NT2/D1 (cell line): ENCODE data around the gene LRRC36.

Experiments
- SUZ12 ChIP-seq: IDR thresholded peaks from 2 replicates; pipeline ENCODE4 v1.6.1; 2011; ENCODE audit not compliant: insufficient read length, insufficient read depth; ENCODE audit errors: extremely low read depth
- YY1 ChIP-seq: IDR thresholded peaks from 2 replicates; pipeline ENCODE4 v1.6.1; 2011; ENCODE audit not compliant: insufficient read length, insufficient read depth
- ZNF274 ChIP-seq: IDR thresholded peaks from 2 replicates; pipeline ENCODE4 v1.6.1; 2011; ENCODE audit warnings: mild to moderate bottlenecking, low read depth, low read length

DNA sequence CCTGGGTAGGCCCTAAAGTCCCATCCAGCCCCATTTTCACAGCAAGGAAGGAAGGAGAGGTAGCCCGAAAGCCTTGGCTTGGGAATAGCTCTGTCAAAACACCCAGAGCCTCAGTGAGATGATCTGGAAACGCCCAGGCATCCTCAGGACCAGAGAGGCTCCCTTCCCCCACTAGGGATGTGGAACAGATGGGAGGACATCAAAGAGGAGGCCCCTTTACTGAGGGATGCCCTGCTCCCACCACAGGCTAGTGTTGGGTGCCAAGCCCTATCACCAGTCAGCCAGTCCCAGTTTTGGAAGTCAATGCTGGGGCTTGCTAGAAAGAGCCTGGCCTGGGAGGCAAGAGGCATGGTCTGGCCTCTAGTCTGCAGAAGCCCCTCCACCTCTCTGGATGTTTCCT lies 62.0 kb downstream of the LRRC36 start:
- TF ChIP-seq ZNF274, result no peak
- no peak for TF ChIP-seq YY1
- no peak for TF ChIP-seq SUZ12
